Cardiac muscle cell (in vitro differentiated cells and primary cell): Measurements from ENCODE around the gene CARF. TPM values are rescaled to one million over a fixed set of nuclear protein-coding genes. Genes with fewer than 3 reads are reported as not detected.

Source experiments
- DNase-seq, 2 donors: peaks; one replicate each; pipeline versions ENCODE4 v3.0.0 to v3.0.0-alpha.2; 2010 to 2017; ENCODE audit warnings: low read depth in 1 of 2, low spot score in 1 of 2
- H3K27ac ChIP-seq: fragments of 200-600 bp; sonication (generic); 2 replicates; pipeline ENCODE4 v1.5.1; 2016
- H3K27me3 ChIP-seq: fragments of 200-600 bp; sonication (generic); 2 replicates; pipeline ENCODE4 v1.6.0; 2016; ENCODE audit warnings: control low read depth
- H3K36me3 ChIP-seq: fragments of 200-600 bp; sonication (generic); 2 replicates; pipeline ENCODE4 v1.5.1; 2016; ENCODE audit warnings: control low read depth
- H3K4me1 ChIP-seq: fragments of 200-600 bp; sonication (generic); 2 replicates; pipeline ENCODE4 v1.8.1; 2017; ENCODE audit warnings: low read depth, mild to moderate bottlenecking, mixed run types
- H3K4me3 ChIP-seq: fragments of 200-600 bp; sonication (generic); 2 replicates; pipeline ENCODE4 v1.5.1; 2016; ENCODE audit warnings: mild to moderate bottlenecking
- H3K9me3 ChIP-seq: fragments of 200-600 bp; sonication (generic); 2 replicates; pipeline ENCODE4 v1.5.1; 2017; ENCODE audit warnings: low read depth, mild to moderate bottlenecking, control low read depth
- polyA plus RNA-seq: library from polyadenylated mRNA; unstranded; fragments of >200 nt; fragmentation: Nextera tagmentation; extraction: Ambion mirVana; gene quantifications from 2 replicates; pipeline ENCODE4 v1.2.1, GENCODE V29; 2016
- total RNA-seq: library from RNA; depleted of rRNA; stranded (reverse); fragments of >200 nt; gene quantifications from 2 replicates; pipeline ENCODE4 v1.2.3, GENCODE V29; 2016
- TF ChIP-seq, protein P1 (sequence below): IDR thresholded peaks from 2 replicates; pipeline ENCODE4 v1.5.1; 2012; ENCODE audit warnings: low read depth, mild to moderate bottlenecking, low read length

The CARF gene
- total and polyA plus RNA-seq, 2 experiments from 2014 or later: 8.6 to 16.2 TPM

DNA sequence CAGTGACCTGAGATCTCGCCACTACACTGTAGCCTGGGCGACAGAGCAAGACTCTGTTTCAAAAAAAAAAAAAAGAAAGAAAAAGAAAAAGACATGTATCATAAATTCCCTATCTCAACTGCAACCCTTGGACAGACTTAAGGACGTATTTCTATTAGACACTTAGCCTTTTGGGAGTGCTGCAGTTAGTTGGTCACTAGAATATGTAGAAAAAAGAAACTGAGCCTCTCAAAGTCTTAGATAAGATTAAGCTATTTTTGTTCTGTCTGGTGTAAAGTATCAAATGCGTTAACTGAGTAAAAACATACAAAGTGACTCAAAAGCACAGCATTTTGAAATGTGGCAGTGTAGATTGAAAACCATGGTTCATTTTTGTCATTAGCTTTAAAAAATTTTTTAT is 109.9 kb downstream of the CARF start:
- Histone ChIP-seq H3K9me3 (no peaks in the 10 kb centered on the region), H3K36me3 (no peaks in the 10 kb centered on the region), H3K27ac (no peak overlapping the region), H3K4me3 (no peak overlapping the region), H3K4me1 (peaks cover 31% of the 10 kb centered on the region), H3K27me3 (no peaks in the 10 kb centered on the region)
- TF ChIP-seq, protein P1, sequence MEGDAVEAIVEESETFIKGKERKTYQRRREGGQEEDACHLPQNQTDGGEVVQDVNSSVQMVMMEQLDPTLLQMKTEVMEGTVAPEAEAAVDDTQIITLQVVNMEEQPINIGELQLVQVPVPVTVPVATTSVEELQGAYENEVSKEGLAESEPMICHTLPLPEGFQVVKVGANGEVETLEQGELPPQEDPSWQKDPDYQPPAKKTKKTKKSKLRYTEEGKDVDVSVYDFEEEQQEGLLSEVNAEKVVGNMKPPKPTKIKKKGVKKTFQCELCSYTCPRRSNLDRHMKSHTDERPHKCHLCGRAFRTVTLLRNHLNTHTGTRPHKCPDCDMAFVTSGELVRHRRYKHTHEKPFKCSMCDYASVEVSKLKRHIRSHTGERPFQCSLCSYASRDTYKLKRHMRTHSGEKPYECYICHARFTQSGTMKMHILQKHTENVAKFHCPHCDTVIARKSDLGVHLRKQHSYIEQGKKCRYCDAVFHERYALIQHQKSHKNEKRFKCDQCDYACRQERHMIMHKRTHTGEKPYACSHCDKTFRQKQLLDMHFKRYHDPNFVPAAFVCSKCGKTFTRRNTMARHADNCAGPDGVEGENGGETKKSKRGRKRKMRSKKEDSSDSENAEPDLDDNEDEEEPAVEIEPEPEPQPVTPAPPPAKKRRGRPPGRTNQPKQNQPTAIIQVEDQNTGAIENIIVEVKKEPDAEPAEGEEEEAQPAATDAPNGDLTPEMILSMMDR: no peak
- DNase-seq: peak; percentile 13 to 33

DNA sequence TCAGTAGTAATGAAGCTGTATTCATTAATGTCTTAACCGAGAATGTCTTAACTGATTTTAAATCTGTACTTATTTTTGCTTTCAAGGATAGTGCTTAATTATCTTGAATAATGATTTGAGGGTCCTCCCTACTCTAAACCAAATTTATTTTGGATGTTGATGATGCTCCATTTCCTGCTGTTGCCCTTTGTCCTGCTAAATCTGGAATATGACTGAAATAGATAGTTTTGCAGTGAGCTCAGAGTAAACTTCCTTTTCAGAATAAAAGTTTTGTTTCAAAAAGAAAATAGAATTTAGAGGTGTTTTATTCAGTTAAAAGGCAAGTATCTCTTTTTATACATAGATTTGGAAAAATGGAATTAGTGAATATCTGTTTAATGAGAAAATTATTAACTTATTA is 110.7 kb downstream of the CARF start:
- TF ChIP-seq, protein P1: no peak
- no peak overlapping the region for H3K27ac ChIP-seq
- H3K27me3 ChIP-seq: no peaks in the 10 kb centered on the region
- peak in 1 of 2 donors; percentile 21 for DNase-seq
- no peaks in the 10 kb centered on the region for H3K9me3 ChIP-seq
- no peak overlapping the region for H3K4me3 ChIP-seq
- peaks cover 28% of the 10 kb centered on the region for H3K4me1 ChIP-seq
- H3K36me3 ChIP-seq: no peaks in the 10 kb centered on the region

DNA sequence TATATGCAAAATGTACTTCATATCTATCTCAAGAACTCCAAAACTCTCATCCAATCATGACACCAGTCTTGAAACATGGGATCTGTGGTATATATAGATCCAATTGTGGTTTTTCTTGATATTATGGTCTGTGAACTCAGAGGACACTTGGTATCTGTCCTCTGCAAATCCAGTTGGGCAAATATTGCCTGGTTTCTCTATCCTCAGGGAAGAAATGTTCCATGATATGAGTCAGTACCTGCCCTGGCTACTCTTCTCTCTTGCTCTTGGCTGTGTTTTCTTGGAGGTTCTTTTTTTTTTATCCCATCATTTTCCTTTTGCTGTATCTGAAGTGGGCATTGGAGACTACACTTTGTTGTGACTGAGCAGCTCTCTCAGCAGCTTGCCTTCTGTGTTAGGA is 113.5 kb downstream of the CARF start:
- TF ChIP-seq, protein P1: no peak
- peaks cover 21% of the 10 kb centered on the region for H3K4me1 ChIP-seq
- DNase-seq: no peak
- no peaks in the 10 kb centered on the region for H3K9me3 ChIP-seq
- no peaks in the 10 kb centered on the region for H3K27me3 ChIP-seq
- no peak overlapping the region for H3K27ac ChIP-seq
- H3K4me3 ChIP-seq: no peak overlapping the region
- no peaks in the 10 kb centered on the region for H3K36me3 ChIP-seq

DNA sequence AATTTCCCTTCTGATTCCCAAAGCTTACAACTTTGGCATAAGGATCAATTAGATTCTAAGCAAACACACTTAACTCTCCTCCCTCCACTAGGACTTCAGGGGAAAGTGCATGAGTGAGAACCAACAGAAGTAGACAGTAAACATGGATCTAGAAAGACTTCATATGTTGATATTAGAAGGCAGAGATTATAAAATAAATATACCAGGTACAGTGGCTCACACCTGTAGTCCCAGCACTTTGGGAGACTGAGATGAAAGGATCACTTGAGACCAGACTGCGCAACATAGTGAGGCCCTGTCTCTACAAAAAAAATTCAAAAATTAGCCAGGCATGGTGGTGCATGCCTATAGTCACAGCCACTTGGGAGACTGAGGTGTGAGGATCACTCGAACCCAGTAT is 118.5 kb downstream of the CARF start:
- Histone ChIP-seq H3K36me3 (no peaks in the 10 kb centered on the region), H3K4me3 (no peak overlapping the region), H3K27me3 (no peaks in the 10 kb centered on the region), H3K27ac (no peak overlapping the region), H3K4me1 (peaks cover 5% of the 10 kb centered on the region), H3K9me3 (no peaks in the 10 kb centered on the region)
- TF ChIP-seq, protein P1: no peak
- no peak for DNase-seq

DNA sequence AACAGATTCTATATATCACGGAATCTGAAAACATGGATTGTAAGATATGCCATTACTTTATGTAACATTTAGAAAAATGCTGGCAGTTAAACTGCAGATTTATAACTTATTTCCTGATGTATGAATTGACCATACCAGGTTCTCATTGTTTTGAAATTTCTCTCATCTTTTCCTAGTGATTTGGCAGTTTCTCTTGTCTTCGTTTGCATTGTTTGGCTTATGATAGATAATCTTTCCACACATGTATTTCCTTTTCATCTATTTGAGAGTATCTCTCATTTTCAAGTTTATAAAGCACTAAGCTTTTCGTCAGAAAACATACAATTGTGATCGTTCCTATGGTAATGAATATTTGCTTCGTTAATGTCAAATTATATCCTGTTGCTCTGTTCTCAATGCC is 118.9 kb downstream of the CARF start:
- no peak overlapping the region for H3K27ac ChIP-seq
- TF ChIP-seq, protein P1: no peak

GRCh38 chr2:203033395-203033794 is 121.3 kb downstream of the CARF start:
- Histone ChIP-seq H3K4me3 (no peak overlapping the region), H3K4me1 (no peaks in the 10 kb centered on the region), H3K9me3 (no peaks in the 10 kb centered on the region), H3K36me3 (no peaks in the 10 kb centered on the region), H3K27ac (no peak overlapping the region), H3K27me3 (no peaks in the 10 kb centered on the region)
- TF ChIP-seq, protein P1: no peak
- DNase-seq: no peak

More for the DNA sequence above, 118.9 kb downstream of the CARF start:
- Histone ChIP-seq H3K27me3 (no peaks in the 10 kb centered on the region), H3K36me3 (no peaks in the 10 kb centered on the region), H3K9me3 (no peaks in the 10 kb centered on the region), H3K4me3 (no peak overlapping the region), H3K4me1 (peaks cover under 1% of the 10 kb centered on the region)
- DNase-seq: no peak
